HT-29 (cell line): ENCODE results near the gene OPRD1. TPM values are rescaled to one million over a fixed set of nuclear protein-coding genes. Genes with fewer than 3 reads are reported as not detected.
A peak's percentile ranks its signal among the peaks of the same experiment; 100 is the strongest.

Experiments used
- DNase-seq: peaks from one replicate; pipeline ENCODE4 v3.0.0-alpha.2; 2015; ENCODE audit warnings: low spot score
- small RNA-seq: library from RNA; depleted of rRNA; stranded (forward); fragments of <200 nt; gene quantifications from one replicate; pipeline ENCODE3, GENCODE V24; 2014
- total RNA-seq: library from RNA; depleted of rRNA; stranded (reverse); fragments of >200 nt; shearing (Covaris generic); gene quantifications from 2 replicates; pipeline ENCODE4 v1.2.3, GENCODE V29; 2014; rRNA removed

The OPRD1 gene
- total RNA-seq, 1 experiment from 2014 or later = 0.03 TPM

DNA sequence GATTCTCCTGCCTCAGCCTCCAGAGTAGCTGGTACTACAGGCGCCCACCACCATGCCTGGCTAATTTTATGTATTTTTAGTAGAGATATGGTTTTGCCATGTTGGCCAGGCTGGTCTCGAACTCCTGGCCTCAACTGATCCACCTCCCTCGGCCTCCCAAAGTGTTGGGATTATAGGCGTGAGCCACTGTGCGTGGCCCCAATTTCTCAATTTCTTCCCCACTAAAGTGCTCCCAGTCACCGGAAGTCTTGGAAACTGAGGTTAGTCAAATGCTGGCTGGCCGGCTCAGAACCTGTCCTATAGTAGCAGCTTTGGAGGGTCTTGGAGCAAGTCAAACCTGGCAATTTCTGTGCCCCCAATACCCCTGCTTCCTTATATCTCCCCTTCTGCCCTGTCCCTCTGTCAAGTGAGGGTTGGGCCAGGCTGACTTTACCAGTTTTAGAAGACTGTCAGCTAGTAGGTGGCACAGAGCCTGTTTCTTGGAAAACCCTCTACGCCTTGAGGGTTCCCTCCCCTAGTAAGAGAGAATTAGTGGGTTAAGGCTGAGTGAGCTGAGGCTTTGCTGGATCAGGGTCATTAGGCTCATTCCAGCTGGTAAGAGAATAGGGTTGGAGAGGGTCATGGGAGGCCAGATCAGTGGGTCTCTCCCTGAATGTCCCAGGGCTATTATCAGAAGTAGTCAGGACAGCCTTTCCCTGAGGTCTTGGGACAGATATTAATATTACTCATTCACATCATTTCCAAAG is 94.1 kb downstream of the OPRD1 start:
- no peak for DNase-seq

DNA sequence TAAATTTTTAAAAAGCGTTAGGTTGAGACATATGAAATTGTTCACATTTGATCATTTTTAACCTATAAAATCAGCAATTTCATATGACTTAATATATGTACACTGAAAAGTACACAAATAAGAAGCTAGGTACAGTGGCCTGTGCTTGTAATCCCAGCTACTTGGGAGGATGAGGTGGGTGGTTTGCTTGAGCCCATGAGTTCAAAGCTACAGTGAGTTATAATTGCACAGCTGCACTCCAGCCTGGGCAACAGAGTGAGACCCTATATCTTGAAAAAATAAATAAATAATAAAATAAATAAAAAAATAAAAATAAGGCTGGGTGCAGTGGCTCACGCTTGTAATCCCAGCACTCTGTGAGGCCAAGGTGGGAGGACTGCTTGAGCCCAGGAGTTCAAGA is 97.2 kb downstream of the OPRD1 start:
- no peak for DNase-seq

DNA sequence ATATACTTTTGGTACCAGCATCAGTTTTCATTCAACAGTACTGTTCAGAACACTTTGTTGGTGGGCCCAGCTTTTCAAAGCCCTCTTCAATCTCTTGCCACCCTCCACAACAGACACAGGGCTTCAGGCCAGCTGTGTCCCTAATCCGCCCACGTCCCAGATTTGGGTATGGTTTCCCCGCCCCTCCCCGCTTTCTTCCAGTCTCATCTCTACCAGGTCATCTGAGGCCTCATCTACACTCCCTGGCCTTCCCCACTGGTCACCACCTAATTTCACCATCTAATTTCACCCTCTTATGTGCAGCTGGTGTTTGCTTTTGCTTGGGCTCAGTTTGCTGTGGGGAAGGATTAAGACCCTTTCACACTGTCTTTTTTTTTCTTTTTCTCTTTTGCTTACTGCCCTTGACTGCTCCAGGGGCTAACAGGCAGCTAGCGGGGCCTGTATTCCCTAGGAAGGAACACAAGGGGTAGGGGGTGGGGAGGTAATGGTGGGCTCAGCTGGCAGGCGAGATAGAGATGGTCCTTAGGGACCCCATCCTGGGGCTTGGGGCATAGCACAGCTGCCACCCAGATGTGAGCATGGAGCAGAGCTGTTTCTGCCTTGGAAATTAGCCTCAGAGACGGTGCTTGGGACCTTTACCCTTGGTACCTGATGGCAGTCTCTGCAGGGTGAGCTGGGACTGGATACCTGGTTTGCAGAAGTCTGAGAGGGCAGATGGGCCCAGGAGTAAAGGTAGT is 98.6 kb downstream of the OPRD1 start:
- no peak for DNase-seq

DNA sequence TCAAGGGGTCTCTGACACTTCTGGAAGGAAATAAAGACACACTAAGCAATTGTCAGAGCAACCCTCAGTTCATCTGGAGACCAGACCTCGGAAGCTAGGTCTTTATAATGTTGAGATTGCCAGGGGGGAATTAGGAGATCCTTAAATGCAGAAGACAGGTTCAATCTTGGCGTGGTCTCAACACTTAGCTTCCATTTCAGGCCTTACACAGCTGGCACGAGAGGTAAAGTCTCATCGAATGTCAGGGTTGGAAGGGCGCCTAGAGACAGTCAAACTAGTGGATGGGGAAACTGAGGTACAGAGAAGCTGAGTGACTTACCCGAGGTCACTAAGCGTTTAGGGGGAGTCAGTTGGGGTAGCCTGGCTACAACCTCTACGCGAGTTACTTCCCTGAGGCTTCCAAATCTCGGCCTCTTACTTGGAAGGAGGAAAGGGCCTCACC is 101.8 kb downstream of the OPRD1 start:
- DNase-seq = no peak

DNA sequence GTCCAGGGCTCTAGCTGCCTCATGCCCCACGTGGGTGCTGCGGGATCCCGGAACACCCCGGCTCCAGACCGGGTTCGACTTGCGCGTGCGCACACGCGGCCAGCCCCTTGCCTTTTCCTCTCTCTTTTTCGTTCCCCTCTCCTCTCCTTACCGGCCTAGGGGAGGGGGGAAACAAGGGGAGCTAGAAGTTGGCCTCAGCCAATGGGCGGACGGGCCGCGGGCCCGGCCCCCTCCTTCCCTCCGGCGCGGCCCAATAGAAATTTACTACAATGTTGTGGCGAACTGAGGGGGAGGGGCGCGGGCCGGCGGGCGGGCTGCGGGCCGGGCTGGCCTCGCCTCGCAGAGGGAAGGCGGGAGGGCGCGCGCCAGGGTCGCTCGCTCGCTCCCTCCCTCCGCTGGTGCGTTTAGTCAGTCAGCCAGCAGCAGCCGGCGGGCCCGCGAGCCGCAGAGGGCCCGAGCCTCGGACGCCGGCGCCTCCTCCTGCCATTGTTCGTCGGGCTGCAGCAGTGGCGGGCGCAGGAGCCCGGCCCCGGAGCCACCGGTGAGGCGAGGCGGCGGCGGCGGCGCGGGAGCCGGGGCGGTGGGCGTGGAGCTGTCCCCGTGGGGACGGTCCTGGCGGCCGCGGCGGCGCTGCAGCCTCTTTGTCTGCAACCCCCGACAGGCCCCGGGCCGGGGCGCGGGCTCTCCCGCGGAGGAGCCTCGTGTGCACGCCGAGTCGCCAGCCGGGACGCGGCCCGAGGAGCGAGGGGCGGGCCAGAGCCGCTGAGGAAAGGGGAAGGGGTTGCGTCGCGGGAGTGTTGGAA is 102.5 kb downstream of the OPRD1 start, which contains the start of gene EPB41:
Gene EPB41 (plus strand): TSS at position 342 of the 803 bp plus-strand sequence. CDS start 72,869 bp downstream, outside the sequence.
- peak; percentile 88 for DNase-seq

DNA sequence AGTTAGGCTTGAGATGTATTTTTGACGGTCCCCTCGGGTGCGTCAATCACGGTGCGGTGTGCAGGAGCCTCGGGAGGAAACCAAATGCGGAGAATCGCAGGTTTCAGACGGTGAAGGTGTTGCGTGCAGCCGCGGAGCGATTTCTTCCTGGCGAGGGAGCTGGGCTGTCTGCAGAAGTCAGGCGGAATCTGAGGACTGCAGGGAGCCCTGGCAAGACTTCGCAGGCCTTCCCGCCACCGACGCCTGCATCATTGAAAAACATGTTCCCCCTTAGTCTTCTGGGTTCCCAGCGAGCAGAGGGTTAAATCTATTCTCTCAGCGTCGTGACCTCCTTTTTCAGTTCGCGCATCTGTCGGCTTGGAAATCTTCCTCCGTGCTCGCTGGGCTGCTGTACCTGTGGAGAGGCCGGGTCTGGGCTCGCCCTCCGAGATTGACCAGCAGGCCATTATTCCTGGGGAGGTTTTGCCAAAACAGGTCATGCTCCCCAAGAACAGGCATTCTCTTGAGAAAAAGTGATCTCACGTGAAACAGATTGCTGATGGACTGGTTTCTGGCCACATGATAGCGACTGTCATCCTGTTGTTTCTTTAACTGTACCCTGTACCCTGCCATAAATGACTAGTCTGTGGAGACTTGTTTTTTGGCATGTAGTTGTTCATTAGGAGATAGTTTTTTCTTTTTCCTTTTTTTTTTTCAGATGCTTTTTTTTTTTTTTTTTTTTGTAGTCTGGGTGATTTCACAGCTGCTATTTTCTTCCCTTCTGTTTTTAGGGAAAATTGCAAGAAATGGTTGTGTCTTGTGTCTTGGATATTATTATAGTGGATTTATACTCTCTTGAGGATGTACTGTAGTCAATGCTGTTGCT is 103.3 kb downstream of the OPRD1 start:
- peak; percentile 60 for DNase-seq

DNA sequence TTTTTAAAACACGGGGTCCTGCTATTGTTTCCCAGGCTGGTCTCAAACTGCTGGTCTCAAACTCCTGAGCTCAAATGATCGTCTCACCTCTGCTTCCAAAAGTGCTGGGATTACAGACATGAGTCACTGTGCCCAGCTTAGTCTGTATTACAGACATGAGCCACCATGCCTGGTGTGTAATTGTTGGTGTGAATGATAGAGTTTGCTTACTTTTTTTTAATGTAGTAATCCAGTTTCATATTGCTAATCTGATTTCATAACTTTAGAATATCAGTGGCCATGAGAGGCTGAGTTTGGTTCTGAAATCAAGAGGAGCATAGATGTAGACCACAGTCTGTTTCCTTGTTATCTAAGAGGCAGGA is 105.8 kb downstream of the OPRD1 start:
- no peak for DNase-seq

Small RNAs within 50 kb of the gene (small RNA-seq; reads per million reads assigned to genes)
- gene RF00019 = not detected

Other genes with a start within 250 kb of the OPRD1 start
- gene RAB42, start 219.9 kb upstream of the OPRD1 start, total RNA-seq = 0.81 and 0.97 TPM in 2 replicates
- 28.9 TPM in 2 replicates for gene TAF12, start 169.1 kb upstream of the OPRD1 start, total RNA-seq
- gene RNU11, start 163.6 kb upstream of the OPRD1 start, total RNA-seq = not detected in 2 replicates
- gene GMEB1, start 143.4 kb upstream of the OPRD1 start, total RNA-seq = 6.2 and 9.2 TPM in 2 replicates
- gene YTHDF2, start 75.2 kb upstream of the OPRD1 start, total RNA-seq = 45.5 and 46.6 TPM in 2 replicates
- 35.2 and 36.4 TPM in 2 replicates for gene EPB41, start 102.4 kb downstream of the OPRD1 start, total RNA-seq